CD14-positive monocyte (primary cell): Measurements from ENCODE around the gene HMCN2. TPM values are rescaled to one million over a fixed set of nuclear protein-coding genes. Genes with fewer than 3 reads are reported as not detected.

ENCODE experiments used
- DNase-seq, 3 donors: peaks; one replicate each; pipeline ENCODE4 v3.0.0-alpha.2; 2011 to 2022
- H2AFZ ChIP-seq: 2 replicates; pipeline ENCODE4 v1.6.0; 2012; ENCODE audit warnings: mild to moderate bottlenecking, low read depth, low read length, inconsistent platforms; ENCODE audit not compliant: insufficient read depth, poor library complexity, severe bottlenecking
- H3K27ac ChIP-seq, 2 donors: 1 replicate in 1 of 2; 2 replicates in 1 of 2; pipeline ENCODE4 v1.5.1; 2012 to 2013; ENCODE audit warnings: low read length in 2 of 2, control low read depth in 1 of 2, inconsistent platforms in 1 of 2, low read depth in 1 of 2, mild to moderate bottlenecking in 1 of 2
- H3K27me3 ChIP-seq, 2 donors: one replicate each; pipeline versions ENCODE4 v1.6.0 to v1.6.1; 2011 to 2013; ENCODE audit warnings: low read length in 2 of 2; ENCODE audit not compliant: control insufficient read depth in 2 of 2, insufficient read depth in 2 of 2
- H3K36me3 ChIP-seq, 2 donors: replicated peaks in 1 of 2; 1 replicate in 1 of 2; 2 replicates in 1 of 2; pipeline versions ENCODE4 v1.5.1 to v1.6.1; 2012 to 2013; ENCODE audit warnings: low read length in 2 of 2, control low read depth in 1 of 2, inconsistent platforms in 1 of 2, mild to moderate bottlenecking in 1 of 2; ENCODE audit not compliant: insufficient read depth in 2 of 2, control insufficient read depth in 1 of 2
- H3K4me1 ChIP-seq, 2 donors: 1 replicate in 1 of 2; 2 replicates in 1 of 2; pipeline versions ENCODE4 v1.5.1 to v1.6.1; 2012 to 2013; ENCODE audit warnings: low read length in 2 of 2, control low read depth in 1 of 2, inconsistent platforms in 1 of 2, mild to moderate bottlenecking in 1 of 2, moderate library complexity in 1 of 2; ENCODE audit not compliant: insufficient read depth in 2 of 2, control insufficient read depth in 1 of 2
- H3K4me2 ChIP-seq: replicated peaks from 2 replicates; pipeline ENCODE3; 2012; ENCODE audit warnings: low read length, moderate library complexity, mild to moderate bottlenecking; ENCODE audit not compliant: poor library complexity, severe bottlenecking; ENCODE audit errors: extremely low read depth
- H3K4me3 ChIP-seq, 3 experiments: fragments of 200-600 bp in 1 of 3; sonication (generic) in 1 of 3; replicated peaks in 1 of 3; 1 replicate in 2 of 3; 2 replicates in 1 of 3; pipeline ENCODE4 v1.5.1; 2011 to 2013; ENCODE audit warnings: low read length in 3 of 3, mild to moderate bottlenecking in 3 of 3, control low read depth in 2 of 3, low read depth in 2 of 3, inconsistent platforms in 1 of 3, moderate library complexity in 1 of 3
- H3K79me2 ChIP-seq: 2 replicates; pipeline ENCODE4 v1.6.0; 2012; ENCODE audit warnings: mild to moderate bottlenecking, control low read depth, inconsistent platforms, low read length, moderate library complexity; ENCODE audit not compliant: insufficient read depth
- H3K9ac ChIP-seq: 2 replicates; pipeline ENCODE4 v1.6.0; 2017; ENCODE audit warnings: low read length, mild to moderate bottlenecking; ENCODE audit not compliant: insufficient read depth, poor library complexity, severe bottlenecking
- H3K9me3 ChIP-seq, 2 donors: replicated peaks in 1 of 2; 1 replicate in 1 of 2; 2 replicates in 1 of 2; pipeline versions ENCODE4 v1.5.1 to v1.6.1; 2012 to 2013; ENCODE audit warnings: low read length in 2 of 2, control low read depth in 1 of 2; ENCODE audit not compliant: control insufficient read depth in 1 of 2, insufficient read depth in 1 of 2
- H4K20me1 ChIP-seq: 2 replicates; pipeline ENCODE4 v1.6.0; 2012; ENCODE audit warnings: mild to moderate bottlenecking, low read length, control low read depth, moderate library complexity; ENCODE audit not compliant: insufficient read depth
- H3K27ac Mint-ChIP-seq, 7 donors: one replicate each; pipeline ENCODE4 v1.8.0; 2020; ENCODE audit warnings: mild to moderate bottlenecking in 7 of 7, mixed read lengths in 7 of 7, moderate library complexity in 6 of 7, inconsistent platforms in 2 of 7
- H3K27me3 Mint-ChIP-seq, 3 donors: one replicate each; pipeline ENCODE4 v1.8.0; 2021 to 2022; ENCODE audit warnings: low read depth in 3 of 3, mild to moderate bottlenecking in 3 of 3, mixed read lengths in 3 of 3, moderate library complexity in 3 of 3, inconsistent platforms in 1 of 3
- H3K36me3 Mint-ChIP-seq, 2 donors: one replicate each; pipeline ENCODE4 v1.8.0; 2020; ENCODE audit warnings: mixed read lengths in 2 of 2, inconsistent platforms in 1 of 2, mild to moderate bottlenecking in 1 of 2
- H3K4me1 Mint-ChIP-seq: one replicate; pipeline ENCODE4 v1.8.0; 2020; ENCODE audit warnings: mild to moderate bottlenecking, mixed read lengths
- H3K4me3 Mint-ChIP-seq, 2 donors: one replicate each; pipeline ENCODE4 v1.8.0; 2020; ENCODE audit warnings: mild to moderate bottlenecking in 2 of 2, mixed read lengths in 2 of 2, moderate library complexity in 1 of 2
- H3K9me3 Mint-ChIP-seq, 7 donors: one replicate each; pipeline ENCODE4 v1.8.0; 2020 to 2022; ENCODE audit warnings: mixed read lengths in 7 of 7, mild to moderate bottlenecking in 6 of 7, moderate library complexity in 6 of 7, inconsistent platforms in 2 of 7
- CTCF ChIP-seq: fragments of 200-600 bp; IDR thresholded peaks from one replicate; pipeline ENCODE4 v1.8.0; 2022; ENCODE audit warnings: antibody characterized with exemption, mild to moderate bottlenecking
- WGBS: methylation state at CpG from one replicate; pipeline ENCODE4 v1.1.5; 2013; ENCODE audit warnings: missing lambda C conversion rate; ENCODE audit not compliant: insufficient coverage; 5-methylcytosine and 5-hydroxymethylcytosine counted together
- intact Hi-C, 2 donors: fragments of 100-400 bp; cut with micrococcal nuclease; formaldehyde crosslinking; loops; one replicate each; pipeline versions ENCODE4 v1.15.0 to v1.15.1; 2023
- polyA plus RNA-seq, 3 donors: library from polyadenylated mRNA; depleted of rRNA in 1 of 3; unstranded in 2 of 3; stranded (reverse) in 1 of 3; fragments of 300-500 nt in 2 of 3; fragments of >200 nt in 1 of 3; fragmentation: Illumina TruSeq in 2 of 3; gene quantifications; 1 replicate in 2 of 3; 2 replicates in 1 of 3; pipeline ENCODE4 v1.2.3, GENCODE V29; 2012 to 2021

The HMCN2 gene
- polyA plus RNA-seq, 3 donors = not detected

- Histone ChIP-seq H3K9me3 (no peaks in the 10 kb centered on the region), H3K79me2 (no peaks in the 10 kb centered on the region), H2AFZ (no peak overlapping the region), H4K20me1 (no peaks in the 10 kb centered on the region), H3K9ac (no peak overlapping the region), H3K4me3 (no peak overlapping the region), H3K4me2 (no peak overlapping the region), H3K36me3 (no peaks in the 10 kb centered on the region), H3K27me3 (no peaks in the 10 kb centered on the region), H3K4me1 (no peaks in the 10 kb centered on the region), H3K27ac (no peak overlapping the region)
- H3K36me3 Mint-ChIP-seq = no peaks in the 10 kb centered on the region
- intact Hi-C loops = no loop called here
- H3K9me3 Mint-ChIP-seq = no peaks in the 10 kb centered on the region
- no peak overlapping the region for H3K4me3 Mint-ChIP-seq
- DNase-seq = no peak
- no peaks in the 10 kb centered on the region for H3K4me1 Mint-ChIP-seq
- peaks cover 11 to 18% (median 13%) of the 10 kb centered on the region in 3 donors for H3K27me3 Mint-ChIP-seq
- no peak overlapping the region for H3K27ac Mint-ChIP-seq
- no peak for TF ChIP-seq CTCF
- WGBS = 86% methylated on average over 5 of the region's 6 CpGs
Observed at GRCh38 chr9:130336027-130336610, 70.6 kb downstream of the HMCN2 start.

- Histone ChIP-seq H3K9ac (no peak overlapping the region), H3K36me3 (no peaks in the 10 kb centered on the region), H4K20me1 (no peaks in the 10 kb centered on the region), H3K79me2 (no peaks in the 10 kb centered on the region), H3K4me2 (no peak overlapping the region), H3K27ac (no peak overlapping the region), H3K9me3 (no peaks in the 10 kb centered on the region), H3K4me1 (no peaks in the 10 kb centered on the region), H2AFZ (no peak overlapping the region), H3K4me3 (no peak overlapping the region), H3K27me3 (no peaks in the 10 kb centered on the region)
- 83% methylated on average over 9 of the region's 9 CpGs for WGBS
- Mint-ChIP-seq H3K9me3 (no peaks in the 10 kb centered on the region), H3K36me3 (no peaks in the 10 kb centered on the region), H3K27me3 (peaks cover 11 to 15% (median 13%) of the 10 kb centered on the region in 3 donors), H3K4me3 (no peak overlapping the region), H3K27ac (no peak overlapping the region), H3K4me1 (no peaks in the 10 kb centered on the region)
- DNase-seq = no peak
- intact Hi-C loops = no loop called here
- TF ChIP-seq CTCF = no peak
Observed at GRCh38 chr9:130336885-130337284, 71.3 kb downstream of the HMCN2 start.
